Nasal cavity respiratory epithelium epithelial cell of viscerocranial mucosa (primary cell): ENCODE measurements around the gene NUDT16. TPM values are rescaled to one million over a fixed set of nuclear protein-coding genes. Genes with fewer than 3 reads are reported as not detected.

Experiments used
- total RNA-seq: library from RNA; depleted of rRNA; stranded (reverse); fragments of >200 nt; gene quantifications from 2 replicates; pipeline ENCODE4 v1.2.3, GENCODE V29; 2014

The NUDT16 gene
- 8.1 and 8.5 TPM in 2 replicates for total RNA-seq

DNA sequence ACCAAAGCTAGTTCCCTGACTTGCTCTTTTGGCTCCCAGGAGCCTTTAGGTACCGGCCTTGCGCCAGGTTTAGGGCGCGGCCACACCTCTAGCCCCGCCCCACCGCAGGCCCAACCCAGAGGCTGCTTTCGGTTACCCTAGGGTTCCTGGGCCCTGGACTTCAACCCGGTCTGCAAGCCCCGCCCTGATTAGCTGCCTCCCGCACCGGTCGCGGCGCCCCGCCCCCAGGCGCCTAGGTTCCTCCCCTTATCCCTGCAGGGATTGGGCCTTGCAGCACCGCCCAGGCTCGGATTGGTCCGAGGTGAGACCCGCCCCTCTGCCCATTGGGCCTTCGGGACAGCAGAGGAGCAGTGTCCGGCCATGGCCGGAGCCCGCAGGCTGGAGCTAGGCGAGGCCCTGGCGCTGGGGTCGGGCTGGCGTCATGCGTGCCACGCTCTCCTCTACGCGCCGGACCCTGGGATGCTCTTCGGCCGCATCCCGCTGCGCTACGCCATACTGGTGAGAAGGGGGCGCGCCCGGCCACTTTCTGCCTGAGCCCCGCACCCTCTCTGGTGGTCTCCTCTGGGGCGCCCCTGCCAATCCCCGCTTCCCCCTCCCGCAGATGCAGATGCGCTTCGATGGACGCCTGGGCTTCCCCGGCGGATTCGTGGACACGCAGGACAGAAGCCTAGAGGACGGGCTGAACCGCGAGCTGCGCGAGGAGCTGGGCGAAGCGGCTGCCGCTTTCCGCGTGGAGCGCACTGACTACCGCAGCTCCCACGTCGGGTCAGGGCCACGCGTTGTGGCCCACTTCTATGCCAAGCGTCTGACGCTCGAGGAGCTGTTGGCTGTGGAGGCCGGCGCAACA lies at the start of gene NUDT16:
Gene NUDT16, plus strand, starts transcription at position 330 of the 847 bp plus-strand sequence. Its CDS starts 31 bp downstream, at position 361.

Other genes starting within 250 kb of the NUDT16 start
- 128 and 137 TPM in 2 replicates for gene MRPL3, start 121.2 kb downstream of the NUDT16 start, total RNA-seq